Gastrocnemius medialis (tissue), 4 donors: ENCODE measurements around the gene ARHGAP15. TPM values are rescaled to one million over a fixed set of nuclear protein-coding genes. Genes with fewer than 3 reads are reported as not detected.

Source experiments
- ATAC-seq, 2 donors: fragments of 150-250 bp; one replicate each; pipeline ENCODE4 v1.9.1; 2016
- DNase-seq, 2 donors: peaks; one replicate each; pipeline ENCODE4 v3.0.0-alpha.2; 2019
- H3K27ac ChIP-seq, 4 donors: fragments of 200-600 bp; sonication (generic); 1 replicate in 1 of 4; 2 replicates in 3 of 4; pipeline ENCODE4 v1.5.1; 2016 to 2018; ENCODE audit warnings: mild to moderate bottlenecking in 2 of 4, moderate library complexity in 1 of 4
- H3K27me3 ChIP-seq, 3 donors: fragments of 200-600 bp; sonication (generic) in 2 of 3; 1 replicate in 1 of 3; 2 replicates in 2 of 3; pipeline versions ENCODE4 v1.5.1 to v1.6.0; 2016 to 2019; ENCODE audit warnings: mild to moderate bottlenecking in 1 of 3, moderate library complexity in 1 of 3
- H3K36me3 ChIP-seq, 2 donors: fragments of 200-600 bp; sonication (generic) in 1 of 2; one replicate each; pipeline ENCODE4 v1.5.1; 2017 to 2018
- H3K4me1 ChIP-seq, 2 donors: fragments of 200-600 bp; sonication (generic) in 1 of 2; one replicate each; pipeline ENCODE4 v1.5.1; 2016 to 2017; ENCODE audit warnings: mild to moderate bottlenecking in 2 of 2
- H3K4me3 ChIP-seq, 4 donors: fragments of 200-600 bp; sonication (generic) in 3 of 4; 1 replicate in 1 of 4; 2 replicates in 3 of 4; pipeline ENCODE4 v1.5.1; 2016 to 2019; ENCODE audit warnings: mild to moderate bottlenecking in 2 of 4
- H3K9me3 ChIP-seq, 3 donors: fragments of 200-600 bp; sonication (generic) in 2 of 3; 1 replicate in 1 of 3; 2 replicates in 2 of 3; pipeline ENCODE4 v1.5.1; 2016 to 2019
- CTCF ChIP-seq, 5 experiments: fragments of 450-650 bp in 3 of 5; fragments of 200-600 bp in 2 of 5; sonication (generic) in 2 of 5; IDR thresholded peaks in 4 of 5; conservative IDR thresholded peaks in 1 of 5; 1 replicate in 4 of 5; 2 replicates in 1 of 5; pipeline ENCODE4 v1.5.1; 2016 to 2019; ENCODE audit warnings: antibody characterized with exemption in 5 of 5, mild to moderate bottlenecking in 3 of 5, moderate library complexity in 3 of 5
- POLR2A ChIP-seq, 2 donors: fragments of 450-650 bp; IDR thresholded peaks; one replicate each; pipeline ENCODE4 v1.6.1; 2017; ENCODE audit warnings: antibody characterized with exemption in 2 of 2, mild to moderate bottlenecking in 2 of 2, moderate library complexity in 2 of 2
- in situ Hi-C, 4 donors: fragments of 200-750 bp; cut with MboI; loops; one replicate each; pipeline versions ENCODE4 v1.15.0 to v1.8.0; 2017; ENCODE audit warnings: low sequenced_read_pairs in 4 of 4
- intact Hi-C: fragments of 100-400 bp; cut with DNase I; formaldehyde crosslinking; loops from one replicate; pipeline ENCODE4 v1.15.1; 2023; ENCODE audit warnings: low total_unique reads
- total RNA-seq, 4 donors: library from RNA; depleted of rRNA; stranded (reverse); fragments of >200 nt; gene quantifications; one replicate each; pipeline versions ENCODE4 v1.1.0 to v1.2.3, GENCODE V29; 2016

The ARHGAP15 gene
- total RNA-seq, 4 donors from 2014 or later: 1.2 to 3.2 (median 1.3) TPM; not detected in 1

- Histone ChIP-seq H3K27me3 (no peaks in the 10 kb centered on the region), H3K9me3 (no peaks in the 10 kb centered on the region), H3K4me1 (no peaks in the 10 kb centered on the region), H3K4me3 (no peak overlapping the region), H3K36me3 (no peaks in the 10 kb centered on the region), H3K27ac (no peak overlapping the region)
- ATAC-seq: no peak
- no peak for TF ChIP-seq POLR2A (IDR thresholded peaks at IDR 0.05)
- no peak for TF ChIP-seq CTCF (IDR thresholded peaks at IDR 0.05 in 4 of 5, conservative IDR thresholded peaks at IDR 0.05 in 1 of 5)
- intact Hi-C loops: no loop called here
- in situ Hi-C loops: no loop called here
- DNase-seq: no peak
Measured at GRCh38 chr2:143230506-143231253, 101.5 kb downstream of the ARHGAP15 start.

- DNase-seq (no peak), ATAC-seq (no peak)
- no peak overlapping the region for H3K4me3 ChIP-seq
- H3K9me3 ChIP-seq: no peaks in the 10 kb centered on the region
- H3K4me1 ChIP-seq: no peaks in the 10 kb centered on the region
- no peak overlapping the region for H3K27ac ChIP-seq
- no peaks in the 10 kb centered on the region for H3K36me3 ChIP-seq
- no peaks in the 10 kb centered on the region for H3K27me3 ChIP-seq
- TF ChIP-seq CTCF (IDR thresholded peaks at IDR 0.05 in 4 of 5, conservative IDR thresholded peaks at IDR 0.05 in 1 of 5) (no peak), POLR2A (IDR thresholded peaks at IDR 0.05) (no peak)
- intact Hi-C loops (no loop called here), in situ Hi-C loops (no loop called here)
Measured at GRCh38 chr2:143231254-143231645, 102.0 kb downstream of the ARHGAP15 start.

- no peak overlapping the region for H3K27ac ChIP-seq
- DNase-seq (no peak), ATAC-seq (no peak)
- H3K4me3 ChIP-seq: no peak overlapping the region
- H3K27me3 ChIP-seq: no peaks in the 10 kb centered on the region
- in situ Hi-C loops (no loop called here), intact Hi-C loops (no loop called here)
- H3K4me1 ChIP-seq: no peaks in the 10 kb centered on the region
- no peaks in the 10 kb centered on the region for H3K9me3 ChIP-seq
- no peaks in the 10 kb centered on the region for H3K36me3 ChIP-seq
- no peak for TF ChIP-seq CTCF (IDR thresholded peaks at IDR 0.05 in 4 of 5, conservative IDR thresholded peaks at IDR 0.05 in 1 of 5)
- TF ChIP-seq POLR2A (IDR thresholded peaks at IDR 0.05): no peak
Measured at GRCh38 chr2:143237146-143237777, 108.0 kb downstream of the ARHGAP15 start.

- intact Hi-C loops: no loop called here
- DNase-seq: no peak
Measured at GRCh38 chr2:143241403-143242088, 112.3 kb downstream of the ARHGAP15 start.

More at GRCh38 chr2:143241403-143242088, 112.3 kb downstream of the ARHGAP15 start:
- no peaks in the 10 kb centered on the region for H3K9me3 ChIP-seq
- no peak for TF ChIP-seq POLR2A (IDR thresholded peaks at IDR 0.05)
- TF ChIP-seq CTCF (IDR thresholded peaks at IDR 0.05 in 4 of 5, conservative IDR thresholded peaks at IDR 0.05 in 1 of 5): no peak
- in situ Hi-C loops: no loop called here
- no peaks in the 10 kb centered on the region for H3K36me3 ChIP-seq
- no peak overlapping the region for H3K4me3 ChIP-seq
- ATAC-seq: no peak
- H3K4me1 ChIP-seq: no peaks in the 10 kb centered on the region
- H3K27me3 ChIP-seq: no peaks in the 10 kb centered on the region
- no peak overlapping the region for H3K27ac ChIP-seq
